ENCODE results near the gene GDF7.

GDF7 gene

GRCh38 chr2:20666304-20667150, at the start of gene GDF7:
Gene GDF7, plus strand, starts transcription at chr2:20667144. Its CDS starts 96 bp downstream, at chr2:20667240.
- DNase-seq = no peak

DNA sequence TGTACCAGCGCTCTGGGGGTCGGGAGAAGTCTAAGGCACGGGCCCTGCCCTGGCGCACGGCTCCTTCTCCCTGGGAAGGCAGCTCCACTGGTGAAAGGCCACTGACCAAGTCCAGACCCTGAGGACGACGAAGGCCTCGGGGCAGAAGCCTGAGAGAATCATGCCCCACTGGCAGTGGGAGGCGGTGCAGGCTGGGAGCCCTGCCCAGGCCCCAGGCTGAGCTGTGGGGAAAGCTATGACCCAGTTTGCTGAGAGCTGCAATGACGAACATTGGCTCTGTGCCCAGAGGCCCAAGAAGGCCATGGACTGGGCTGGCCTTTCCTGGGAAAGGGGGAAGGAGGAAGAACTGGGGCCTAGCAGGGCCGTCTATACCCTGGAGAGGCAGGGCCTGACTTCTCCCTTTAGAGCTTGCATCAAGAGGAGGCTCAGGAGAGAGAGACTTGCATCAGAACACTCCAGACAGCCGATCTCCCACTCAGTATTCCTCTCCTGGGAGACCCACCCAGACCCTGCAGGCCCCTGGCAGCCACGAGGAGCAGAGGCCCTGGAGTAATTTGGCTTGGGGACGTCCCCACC, 49.0 kb upstream of the GDF7 start:
- no peak for DNase-seq

DNA sequence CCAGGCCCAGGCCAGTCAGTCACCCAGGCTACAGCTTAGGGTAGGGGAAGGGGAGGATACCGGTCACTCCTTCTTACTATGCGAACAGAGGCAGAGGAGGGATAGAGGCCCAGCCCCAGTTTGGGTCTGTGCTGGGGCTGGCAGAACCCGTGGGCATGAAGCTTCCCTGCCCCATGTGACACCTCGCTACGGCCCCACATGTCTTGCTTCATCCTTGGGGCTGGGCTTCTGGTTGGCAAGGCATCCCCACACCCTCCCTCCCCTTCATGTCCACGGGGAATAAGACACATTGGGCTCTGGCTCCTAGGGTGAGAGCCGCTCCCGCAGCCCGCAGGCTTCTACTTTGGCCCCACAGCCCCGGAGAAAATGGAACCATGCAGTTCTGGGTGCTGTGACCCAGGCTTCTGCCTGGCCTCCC, 48.5 kb upstream of the GDF7 start:
- no peak for DNase-seq

DNA sequence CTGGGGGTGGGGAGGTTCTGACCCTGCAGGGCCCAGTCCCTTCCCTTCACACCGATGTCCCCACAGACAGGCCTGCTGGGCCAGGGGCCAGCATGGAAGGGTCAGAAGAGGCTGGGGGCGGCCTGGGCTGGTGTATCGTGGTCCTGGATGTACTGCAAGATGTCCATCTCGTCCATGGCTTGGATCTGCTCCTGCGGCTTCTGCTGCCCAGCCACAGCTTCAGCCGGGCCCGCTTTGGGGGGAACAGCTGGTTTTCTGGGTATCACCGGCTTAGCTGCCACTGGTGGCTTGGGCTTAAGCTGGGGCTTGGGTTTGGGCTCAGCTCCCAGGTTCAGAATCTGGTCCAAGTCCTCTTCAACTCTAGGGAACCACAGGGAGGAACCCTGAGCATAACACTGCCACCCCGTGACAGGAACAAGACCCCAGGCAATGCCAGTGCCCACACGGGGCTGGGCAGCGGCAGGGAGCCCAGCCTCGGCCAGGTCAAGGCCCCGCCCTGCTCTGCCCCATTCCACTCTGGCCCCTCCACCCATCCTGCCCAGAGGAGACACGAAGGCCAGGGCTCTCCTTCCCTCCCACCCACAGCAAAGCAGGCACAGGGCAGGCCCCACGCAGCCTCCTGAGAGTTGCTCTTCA, 47.9 kb upstream of the GDF7 start:
- DNase-seq = no peak

DNA sequence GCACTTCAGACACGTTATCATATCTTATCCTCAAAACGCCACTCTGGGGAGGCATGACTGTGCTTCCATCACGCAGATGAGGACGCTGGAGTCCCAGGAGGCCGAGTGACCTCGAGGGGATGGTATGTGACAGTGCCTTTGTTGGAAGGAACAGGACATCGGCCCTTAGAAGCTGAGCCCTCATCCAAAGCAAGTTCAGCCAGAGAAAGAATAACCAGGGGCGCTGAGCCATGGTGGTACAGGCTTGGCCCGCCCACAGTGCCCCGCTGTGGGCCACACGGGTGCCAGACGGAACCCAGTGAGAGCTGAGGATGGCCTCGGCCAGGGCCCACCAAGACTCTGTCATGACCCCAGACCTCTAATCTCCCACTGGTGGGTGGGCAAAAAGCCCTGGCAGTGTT, 47.3 kb upstream of the GDF7 start:
- no peak for DNase-seq

DNA sequence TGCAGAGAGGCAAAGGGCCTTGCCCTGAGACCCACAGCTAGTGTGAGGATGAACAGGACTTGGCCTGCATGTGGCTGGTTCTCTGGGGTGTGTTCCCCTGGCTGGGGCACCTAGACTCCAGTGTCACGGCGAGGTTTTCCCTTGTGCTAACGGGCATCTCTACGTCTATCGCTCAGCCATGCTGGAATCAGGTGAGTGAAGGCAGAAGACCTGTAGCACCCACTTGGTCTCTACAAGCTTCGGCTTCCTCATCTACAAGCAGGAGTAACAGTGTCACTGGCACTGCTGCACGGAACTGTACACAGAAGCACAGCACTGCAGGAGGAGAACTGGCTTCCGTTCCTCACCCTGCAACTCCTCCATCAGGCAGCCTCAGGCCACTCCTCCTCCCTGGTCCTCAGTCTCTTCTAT, 46.7 kb upstream of the GDF7 start:
- no peak for DNase-seq

GRCh38 chr2:20620696-20621365, 46.1 kb upstream of the GDF7 start:
- no peak for DNase-seq

DNA sequence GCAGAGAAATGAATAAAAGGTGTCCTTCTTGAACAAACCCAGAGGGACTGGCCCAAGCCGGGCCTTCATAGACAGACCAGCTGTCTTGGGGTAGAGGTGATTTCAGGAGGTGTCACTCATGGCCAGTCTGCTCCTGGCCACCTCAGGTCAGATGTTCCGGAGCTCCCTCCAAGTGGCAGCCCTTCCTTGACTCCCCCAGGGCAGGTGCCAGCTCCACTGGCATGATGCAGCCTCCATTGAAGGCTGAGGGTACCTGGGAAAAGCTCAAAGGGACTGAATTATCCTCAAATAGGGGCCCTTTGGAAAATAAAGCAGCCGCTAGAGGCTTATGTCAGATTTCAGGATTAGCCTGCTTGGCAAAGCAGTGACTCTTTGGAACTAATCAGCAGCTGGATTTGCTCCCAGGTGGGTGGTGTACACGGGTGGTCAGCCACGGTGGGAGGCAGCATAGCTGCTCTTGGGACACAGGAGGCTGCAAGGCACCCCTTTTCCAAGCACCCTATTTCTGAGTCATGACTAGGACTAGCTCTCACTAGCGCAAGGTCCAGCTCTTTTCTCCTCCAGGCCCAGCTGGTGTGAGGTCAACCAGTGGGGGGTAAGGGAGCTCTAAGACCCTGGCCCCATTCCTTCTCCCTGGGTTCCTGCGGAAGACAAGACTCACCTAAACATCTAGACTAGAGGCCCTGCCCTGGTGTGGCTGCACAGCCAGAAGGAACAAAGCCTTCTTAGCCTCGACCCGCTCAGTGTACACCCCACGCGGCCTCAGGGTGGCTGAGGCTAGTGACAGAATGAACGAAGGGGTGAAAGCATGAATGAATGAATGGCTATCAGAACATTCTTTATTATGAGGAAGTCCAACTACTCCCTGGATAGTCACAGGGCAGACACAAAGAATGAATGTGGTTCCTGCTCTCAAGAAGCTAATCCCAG, 45.3 kb upstream of the GDF7 start:
- DNase-seq = no peak

- DNase-seq = no peak
Observed at GRCh38 chr2:20622296-20622686, 44.7 kb upstream of the GDF7 start.

GRCh38 chr2:20622731-20623130, 44.2 kb upstream of the GDF7 start:
- DNase-seq = no peak

DNA sequence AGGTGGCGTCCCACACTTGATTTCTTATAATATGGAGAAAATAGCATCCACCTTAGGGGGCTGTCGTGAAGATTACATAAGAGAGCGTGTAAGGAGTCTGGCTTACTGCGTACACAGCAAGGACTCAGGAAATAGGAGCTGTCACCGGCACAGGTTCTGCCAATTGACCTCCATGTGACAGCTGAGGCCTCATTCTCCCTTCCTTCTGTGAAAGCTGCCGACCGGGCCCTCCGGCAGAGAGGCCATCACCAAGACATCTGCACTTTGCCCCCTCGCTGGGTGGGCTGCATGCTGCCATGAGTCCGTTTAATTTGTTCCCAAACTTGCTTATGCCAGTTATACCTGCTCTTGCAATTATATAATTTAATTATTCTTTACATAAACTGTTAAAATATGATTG, 43.7 kb upstream of the GDF7 start:
- DNase-seq = no peak

DNA sequence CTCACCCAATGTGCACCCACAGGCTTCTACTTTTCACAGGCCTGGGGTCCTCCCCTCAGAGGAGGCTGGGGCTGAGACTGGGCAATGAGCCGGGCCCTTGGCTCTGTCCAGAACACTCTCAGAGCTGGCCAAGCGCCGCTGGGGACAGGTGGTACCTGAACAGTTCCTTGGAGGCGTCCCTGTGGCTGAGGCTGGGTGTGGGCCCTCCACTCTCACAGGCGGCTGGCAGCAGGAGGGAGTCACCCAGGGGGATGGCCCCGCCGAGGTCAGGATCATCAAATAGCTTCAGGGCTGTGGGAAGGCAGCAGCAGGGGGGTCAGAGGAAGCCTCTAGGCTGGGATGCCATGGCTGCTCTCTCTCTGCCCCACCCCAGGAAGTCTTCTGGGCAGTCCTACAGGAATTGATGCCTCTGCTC, 43.2 kb upstream of the GDF7 start:
- no peak for DNase-seq

- no peak for DNase-seq
Observed at GRCh38 chr2:20624156-20624883, 42.6 kb upstream of the GDF7 start.

DNA sequence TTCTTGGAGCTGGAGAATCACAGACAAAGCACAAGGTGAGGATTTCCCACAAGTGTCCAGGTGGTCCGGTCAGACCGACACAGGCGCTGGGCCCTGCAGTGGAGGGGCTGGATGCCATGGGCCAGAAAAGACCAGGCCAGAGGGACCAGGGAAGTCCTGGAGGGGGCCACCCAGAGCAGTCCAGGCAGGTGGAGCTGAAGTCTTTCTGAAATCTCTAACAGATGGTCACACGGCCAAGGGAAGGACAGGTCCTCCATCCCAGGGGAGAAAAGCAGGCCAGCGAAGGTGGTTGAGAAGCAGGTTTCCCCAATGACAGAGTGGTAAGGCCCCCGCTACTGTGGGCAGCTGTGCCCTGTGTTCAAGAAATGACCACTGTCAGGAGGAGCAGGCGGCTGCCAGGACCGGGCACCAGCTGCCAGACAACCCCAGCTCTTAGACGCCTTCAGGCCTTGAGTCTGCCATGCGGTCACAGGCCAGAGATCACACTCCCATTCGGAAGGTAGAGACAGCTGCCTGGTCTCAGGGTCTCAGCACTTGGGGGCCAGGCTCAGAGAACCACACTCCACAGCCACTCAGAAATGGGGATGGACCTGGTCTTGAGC, 42.0 kb upstream of the GDF7 start:
- DNase-seq = no peak

DNA sequence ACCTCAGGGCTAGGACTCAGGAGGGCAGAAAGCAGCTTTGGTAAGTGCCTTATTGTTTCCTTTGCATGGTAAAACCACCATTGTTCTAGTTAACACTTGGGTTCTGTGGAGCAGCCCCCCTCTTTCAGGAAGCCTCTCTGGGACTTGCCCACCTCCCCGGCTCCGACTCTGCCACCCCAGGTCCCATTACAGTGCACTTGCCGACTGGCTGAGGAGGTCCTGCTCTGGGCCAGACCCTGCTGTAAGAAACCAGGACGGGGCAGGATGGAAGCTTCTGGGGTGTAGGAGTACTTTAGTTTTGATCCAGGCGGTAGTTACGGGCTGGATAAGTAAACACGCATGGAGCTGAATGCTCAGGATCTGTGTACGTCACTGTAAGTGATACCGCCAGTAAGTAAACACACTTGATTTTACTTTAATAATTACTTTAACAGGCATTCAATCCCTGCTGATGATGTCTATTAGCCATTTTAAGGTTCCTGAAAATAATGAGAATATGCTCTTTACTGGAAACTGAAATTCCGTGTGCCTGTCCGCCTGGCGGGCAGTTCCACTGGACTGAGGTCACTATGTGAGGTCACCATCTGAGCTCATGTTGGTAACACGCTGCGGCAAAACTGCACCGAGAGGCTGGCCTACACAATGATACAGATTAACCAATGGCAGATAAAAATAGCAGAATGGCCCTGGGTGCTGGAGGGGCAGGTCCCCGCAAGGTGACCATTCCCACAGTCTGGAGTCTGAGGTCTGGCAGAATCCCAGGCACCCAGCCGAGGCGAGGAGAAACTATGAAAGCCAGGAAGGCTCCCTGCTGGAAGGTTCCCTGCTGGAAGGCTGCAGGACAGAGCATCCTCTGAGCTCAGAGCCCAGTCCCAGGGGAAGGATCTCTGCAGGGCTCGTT, 41.2 kb upstream of the GDF7 start:
- DNase-seq = no peak

GRCh38 chr2:20626392-20626697, 40.6 kb upstream of the GDF7 start:
- DNase-seq = no peak

DNA sequence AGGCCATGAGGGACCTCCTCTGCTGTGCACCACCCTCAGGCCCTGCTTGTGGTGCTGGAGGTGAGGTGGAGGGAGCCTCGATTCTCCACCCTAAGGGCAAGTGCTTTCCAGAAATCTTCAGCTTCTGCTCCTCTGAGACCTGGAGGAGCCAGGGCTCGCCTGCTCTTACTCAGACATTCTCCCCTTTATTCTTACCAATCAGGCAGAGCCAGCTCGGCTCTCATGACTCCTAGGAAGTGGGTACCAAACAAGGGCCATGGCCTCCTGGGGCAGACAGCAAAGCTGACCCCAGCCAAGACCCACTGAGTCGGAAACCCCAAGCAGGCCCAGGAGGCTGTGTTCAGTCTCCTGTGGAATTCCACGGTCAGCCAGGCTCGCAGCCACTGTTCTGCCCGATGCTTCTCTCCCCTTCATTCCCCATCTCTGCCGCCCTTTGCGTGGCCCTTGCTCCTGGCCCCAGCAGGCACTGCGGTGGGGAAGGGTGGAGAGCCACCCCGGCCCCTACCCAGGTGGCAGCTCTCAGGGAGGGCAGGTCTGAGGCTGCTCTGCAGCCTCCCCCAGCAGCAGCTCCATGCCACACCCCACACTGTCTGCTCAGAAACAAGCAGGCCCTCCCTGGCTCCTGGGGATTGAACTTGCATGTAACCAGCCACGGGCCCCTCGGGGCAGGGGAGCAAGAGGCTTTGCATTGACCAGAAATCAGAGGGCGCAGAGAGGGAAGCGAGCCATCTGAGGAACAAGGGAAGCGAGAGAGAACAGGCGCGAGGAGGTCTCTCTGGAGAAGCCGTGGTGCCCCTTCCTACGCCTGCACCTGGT, 40.0 kb upstream of the GDF7 start:
- DNase-seq = no peak

DNA sequence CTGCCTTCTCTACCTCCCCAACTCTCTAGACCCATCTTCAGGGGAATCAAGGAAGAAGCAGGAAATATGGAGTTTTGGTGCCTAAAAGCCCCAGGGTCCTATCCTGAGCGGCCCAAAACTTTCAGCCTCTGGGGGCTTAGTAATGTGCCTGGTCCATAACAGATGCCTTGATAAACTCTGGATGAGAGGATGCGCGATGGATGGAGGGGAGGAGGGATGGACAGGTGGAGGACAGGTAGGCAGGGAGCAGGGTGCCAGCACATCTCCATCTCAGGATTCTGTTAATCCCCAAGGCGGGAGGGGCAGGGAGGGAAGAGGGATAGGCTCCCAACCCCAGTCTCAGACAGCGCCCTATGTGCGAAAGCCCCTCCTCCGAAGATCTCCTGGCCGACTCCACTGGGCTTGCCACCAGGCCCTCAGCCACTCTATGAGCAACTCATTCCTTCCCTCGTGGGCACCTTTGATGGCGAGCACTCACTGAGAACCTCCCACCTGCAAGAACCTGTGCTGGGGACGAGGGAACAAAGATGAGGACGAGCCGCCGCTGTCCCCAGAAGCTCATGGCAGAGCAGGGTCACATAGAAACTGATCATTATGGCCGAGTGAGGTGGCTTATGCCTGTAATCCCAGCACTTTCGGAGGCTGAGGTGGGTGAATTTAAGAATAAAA, 39.1 kb upstream of the GDF7 start:
- DNase-seq = no peak

- DNase-seq = no peak
Observed at GRCh38 chr2:20629181-20629580, 37.8 kb upstream of the GDF7 start.
